HG03095 (cell line): Measurements from ENCODE around the gene DIP2C.
A peak's percentile ranks its signal among the peaks of the same experiment; 100 is the strongest.
"Not testable (repeated sequence)": the region's sequence is repeated elsewhere in the genome, so short reads cannot be mapped to it uniquely, and the experiment has no call there.

Experiments used
- ATAC-seq: cut with Tn5 transposase; IDR thresholded peaks from one replicate; pipeline ENCODE4 v1.9.1; 2021; ENCODE audit warnings: moderate library complexity; ENCODE audit not compliant: unreplicated experiment

The DIP2C gene

DNA sequence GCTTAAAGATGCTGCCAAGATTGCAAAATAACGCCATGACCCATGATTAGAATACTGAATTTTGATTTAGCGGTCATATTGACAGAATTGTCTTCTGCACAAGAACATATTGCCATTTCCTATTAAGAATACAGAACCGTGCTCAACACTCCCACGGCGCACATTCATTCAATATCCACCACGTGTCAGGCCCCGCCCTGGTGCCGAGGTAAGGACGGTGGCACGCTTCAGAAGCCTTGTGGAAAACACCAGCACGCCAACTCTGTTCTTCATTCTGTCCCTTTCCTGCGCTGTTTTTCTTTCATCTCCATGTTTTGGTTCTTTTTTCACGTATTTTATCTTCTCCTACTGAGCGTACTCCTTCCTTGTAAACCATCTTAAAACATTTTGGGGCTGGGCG is 364.9 kb downstream of the DIP2C start:
- ATAC-seq = no peak

DNA sequence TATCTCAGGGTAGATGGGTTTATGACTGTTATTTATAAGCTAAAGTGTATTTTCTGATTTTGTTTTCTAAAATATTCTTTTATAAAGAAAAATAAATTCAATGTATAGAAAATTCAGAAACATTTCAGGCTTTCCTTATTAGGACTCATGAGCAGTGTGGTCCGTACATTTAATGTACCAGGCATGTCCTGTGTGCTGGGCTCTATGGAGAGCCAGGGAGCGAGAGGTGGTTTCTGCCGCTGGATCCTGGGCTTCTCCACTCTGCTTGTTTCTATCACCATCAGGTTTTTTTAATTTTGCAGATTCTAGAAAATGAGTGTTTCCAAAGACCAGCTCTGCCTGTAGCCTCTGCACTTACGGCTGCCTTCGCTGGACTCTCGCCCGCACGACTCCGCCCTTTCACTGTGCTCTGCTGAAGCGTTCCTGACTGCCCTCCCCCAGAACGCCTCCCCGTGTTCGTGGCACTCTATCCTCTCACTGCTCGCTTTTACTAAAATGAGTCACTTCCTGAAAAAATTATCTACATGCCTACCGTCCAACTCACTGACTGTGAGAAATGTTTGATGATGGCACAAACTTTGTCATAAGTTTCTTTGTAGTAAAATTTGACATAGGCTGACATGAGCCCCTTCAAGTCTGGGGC is 365.7 kb downstream of the DIP2C start:
- peak; percentile 91 for ATAC-seq

DNA sequence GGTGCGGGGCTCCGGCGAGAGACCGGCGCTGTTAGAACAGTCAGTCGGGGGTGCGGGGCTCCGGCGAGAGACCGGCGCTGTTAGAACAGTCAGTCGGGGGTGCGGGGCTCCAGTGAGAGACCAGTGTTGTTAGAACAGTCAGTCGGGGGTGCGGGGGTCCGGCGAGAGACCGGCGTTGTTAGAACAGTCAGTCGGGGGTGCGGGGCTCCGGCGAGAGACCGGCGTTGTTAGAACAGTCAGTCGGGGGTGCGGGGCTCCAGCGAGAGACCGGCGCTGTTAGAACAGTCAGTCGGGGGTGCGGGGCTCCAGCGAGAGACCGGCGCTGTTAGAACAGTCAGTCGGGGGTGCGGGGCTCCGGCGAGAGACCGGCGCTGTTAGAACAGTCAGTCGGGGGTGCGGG is 366.4 kb downstream of the DIP2C start:
- not testable (repeated sequence) for ATAC-seq

DNA sequence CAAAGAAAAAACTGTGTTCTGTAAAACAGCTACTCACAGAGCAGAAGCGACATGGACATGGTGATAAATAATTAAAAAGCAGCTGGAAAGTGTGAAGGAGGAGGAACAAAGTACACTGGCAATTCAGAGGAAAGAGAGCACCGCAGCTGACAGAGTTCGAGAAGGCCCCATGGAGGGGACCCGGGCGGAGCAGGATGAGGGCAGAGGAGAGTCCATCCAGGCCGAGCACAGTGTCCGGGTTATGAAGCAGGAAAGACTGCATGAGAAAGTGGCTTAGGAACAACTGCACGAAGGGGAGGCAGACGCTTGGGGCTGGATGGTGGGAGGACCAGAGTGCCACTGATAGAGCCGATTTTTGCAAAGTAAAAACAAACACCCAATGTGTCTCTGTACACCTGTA is 368.7 kb downstream of the DIP2C start:
- ATAC-seq = no peak

DNA sequence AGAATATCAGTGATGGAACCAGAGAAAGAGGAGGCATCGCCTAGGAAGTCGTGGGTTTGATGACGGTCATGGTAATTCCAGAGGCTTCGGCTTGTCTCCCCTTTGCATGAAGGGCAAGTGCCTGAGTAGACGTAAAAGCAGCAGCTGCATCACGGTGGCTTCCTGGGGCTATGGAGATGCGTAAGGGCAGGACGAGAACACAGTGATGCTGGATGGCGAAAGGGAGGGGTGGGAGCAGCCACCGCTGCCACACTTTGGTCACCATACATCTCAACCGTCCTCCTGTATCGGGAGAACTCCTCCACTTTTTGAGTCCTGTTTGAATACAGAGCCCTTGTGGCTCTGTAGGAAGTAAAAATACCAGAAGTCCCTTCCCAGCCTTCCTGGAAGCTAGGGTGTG is 371.5 kb downstream of the DIP2C start:
- ATAC-seq = no peak

DNA sequence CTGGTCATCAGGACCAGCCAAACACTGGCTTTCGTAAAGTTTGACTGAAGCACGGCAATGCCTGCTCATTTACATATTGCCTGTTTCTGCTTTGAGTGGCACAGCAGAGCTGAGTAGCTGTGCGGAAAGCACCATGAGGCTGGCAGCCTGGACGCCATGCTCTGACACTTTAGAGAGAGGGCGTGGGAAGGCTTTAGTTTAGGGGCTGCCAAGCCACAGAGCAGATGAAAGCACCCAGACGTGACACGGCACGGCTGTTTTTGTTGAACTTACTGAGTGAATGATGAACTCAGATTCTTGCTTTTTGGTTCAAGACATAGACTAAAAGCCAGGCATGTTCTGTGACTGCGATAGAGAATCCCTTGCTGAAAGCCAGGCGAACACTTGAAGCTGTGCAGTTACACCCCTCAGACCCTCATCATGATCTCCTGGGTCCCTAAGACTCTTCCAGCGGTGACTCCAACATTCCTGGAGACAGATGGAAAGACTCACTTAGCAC is 372.1 kb downstream of the DIP2C start:
- ATAC-seq = peak; percentile 91

DNA sequence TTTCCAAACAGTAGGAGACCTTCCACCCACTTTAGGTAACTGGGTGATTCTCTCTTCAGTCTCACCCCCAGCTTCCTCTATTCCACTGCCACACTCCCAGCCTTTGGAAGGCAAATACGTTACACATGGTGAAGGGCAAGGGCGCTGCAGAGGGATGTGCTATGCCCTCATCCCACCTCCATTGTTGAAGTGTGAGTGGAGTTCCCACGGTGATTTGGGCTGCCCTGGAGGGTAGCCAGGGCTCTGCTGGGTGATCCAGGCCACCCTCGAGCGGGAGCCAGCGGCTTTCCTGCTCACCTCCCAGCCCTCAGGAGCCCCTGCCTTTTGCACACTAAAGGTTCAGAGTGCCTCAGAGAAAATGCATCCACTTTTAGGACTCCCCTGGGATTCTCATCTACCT is 373.1 kb downstream of the DIP2C start:
- ATAC-seq = no peak

DNA sequence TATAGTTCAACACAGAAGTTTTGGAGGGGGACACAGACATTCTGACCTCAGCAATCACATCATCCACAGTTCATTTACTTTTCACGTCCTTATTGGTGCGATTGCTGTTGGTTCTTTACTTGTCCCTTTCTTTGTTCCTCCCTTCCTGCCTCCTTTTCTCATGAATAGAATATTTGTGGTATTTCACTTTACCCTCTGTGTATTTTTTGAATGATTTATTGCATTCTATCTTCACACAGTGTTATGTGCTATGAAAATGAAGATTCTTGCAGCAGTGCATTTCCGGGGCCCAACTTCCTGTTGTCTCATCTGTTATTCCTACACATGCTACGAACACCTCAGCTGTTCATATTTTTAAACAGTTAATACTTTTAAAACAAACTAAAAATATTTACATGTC is 374.6 kb downstream of the DIP2C start:
- ATAC-seq = no peak

DNA sequence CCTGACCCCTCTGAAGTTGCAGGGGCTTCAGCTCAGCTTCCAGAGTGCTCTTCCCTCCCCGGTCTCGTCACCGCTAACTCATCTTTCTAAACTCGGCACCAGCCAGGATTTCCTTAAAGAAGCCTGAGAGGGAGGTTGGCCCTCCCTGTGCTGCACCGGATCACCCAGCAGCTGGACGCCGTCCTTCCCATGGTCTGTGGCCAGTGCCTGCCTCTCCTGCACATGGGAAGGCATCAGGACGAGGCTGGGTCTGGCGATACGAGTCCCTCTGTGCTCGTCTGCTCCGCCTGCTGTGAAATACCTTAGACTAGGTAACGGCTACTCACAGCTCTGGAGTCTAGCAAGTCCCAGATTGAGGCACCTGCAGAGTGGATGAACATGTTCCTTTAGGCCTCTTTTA is 375.1 kb downstream of the DIP2C start:
- ATAC-seq = no peak

DNA sequence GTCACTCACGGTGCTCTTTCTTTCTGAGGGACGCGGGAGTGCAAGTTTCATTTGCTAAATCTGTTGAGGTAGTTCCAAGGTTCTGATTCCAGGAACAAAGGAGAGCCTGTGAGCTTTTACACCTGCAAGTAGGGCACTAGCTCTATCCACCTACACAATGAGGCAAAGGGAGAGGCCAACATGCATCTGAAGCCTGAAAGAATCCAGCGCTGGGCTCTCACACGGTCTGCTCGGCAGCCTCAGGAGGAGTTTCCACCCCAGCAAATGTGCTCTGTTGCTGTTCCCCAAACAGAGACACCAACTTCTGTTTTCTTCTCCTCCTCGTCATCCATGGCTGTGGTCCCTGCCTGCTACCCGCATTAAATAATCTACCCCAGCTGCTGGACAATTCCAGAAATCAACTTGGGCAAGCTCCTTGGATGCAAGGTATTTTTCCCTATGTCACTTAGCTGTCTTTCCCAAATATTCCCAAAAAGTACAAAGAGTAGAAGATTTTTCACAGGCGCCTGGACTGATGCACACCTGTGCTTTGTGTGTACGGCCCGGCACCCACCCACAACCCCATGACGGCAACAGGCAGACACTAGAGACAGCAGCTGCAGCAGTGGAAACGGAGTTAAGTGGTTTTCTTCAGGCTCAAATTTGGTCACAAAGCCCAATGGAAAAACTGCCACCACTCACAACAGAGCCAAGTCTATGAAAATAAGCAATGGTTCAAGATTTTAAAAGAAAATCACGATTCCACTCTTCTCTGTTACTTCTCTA is 377.4 kb downstream of the DIP2C start:
- no peak for ATAC-seq

DNA sequence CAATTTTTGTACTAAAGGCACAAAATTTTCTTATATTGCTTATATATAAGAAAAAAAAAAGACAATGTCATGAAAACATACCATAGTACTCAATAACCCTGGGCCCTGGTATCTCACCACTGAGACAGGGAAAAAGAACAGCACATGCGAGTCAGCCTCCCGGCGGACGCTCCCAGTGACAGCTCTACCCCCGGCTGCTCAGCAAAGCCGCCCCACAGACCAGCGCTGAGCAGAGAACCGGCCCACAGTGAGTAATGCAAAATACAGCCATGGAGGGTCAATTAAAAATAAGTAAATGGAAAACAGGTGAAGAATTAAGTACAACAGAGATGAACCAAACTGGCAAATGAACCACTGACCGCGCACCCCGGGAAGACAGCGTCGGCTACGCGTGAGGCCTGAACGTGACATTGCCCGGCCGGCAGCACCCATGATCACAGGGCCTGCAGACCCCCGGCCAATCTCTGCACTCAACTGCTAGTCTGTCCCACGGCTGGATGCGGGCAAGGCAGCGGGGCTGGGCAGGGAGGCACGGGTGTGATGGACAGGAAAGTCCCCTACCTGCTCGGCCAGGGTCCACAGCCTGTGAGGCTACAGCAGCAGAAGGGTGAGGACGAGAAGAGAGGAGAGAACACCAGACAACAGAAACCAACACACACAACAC is 378.4 kb downstream of the DIP2C start:
- no peak for ATAC-seq

DNA sequence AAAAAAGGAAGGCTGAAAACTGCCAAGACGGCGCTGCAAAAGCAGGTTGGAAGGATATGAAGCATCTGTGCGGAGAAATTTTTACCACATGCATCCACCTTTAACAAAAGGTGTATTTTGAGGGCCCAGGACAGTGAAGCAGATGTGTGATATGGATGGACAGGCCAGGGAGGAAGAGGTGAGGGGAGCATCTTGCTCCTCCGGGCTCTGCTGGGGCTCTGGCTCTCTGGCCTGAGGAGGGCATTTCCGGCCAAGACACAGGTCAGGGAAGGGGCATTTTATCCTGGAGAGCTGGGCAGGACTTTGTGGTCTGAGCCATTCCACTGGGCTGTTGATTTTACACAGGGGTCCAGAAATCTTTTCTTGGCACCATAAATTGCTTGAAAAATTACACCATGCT is 379.1 kb downstream of the DIP2C start:
- no peak for ATAC-seq

DNA sequence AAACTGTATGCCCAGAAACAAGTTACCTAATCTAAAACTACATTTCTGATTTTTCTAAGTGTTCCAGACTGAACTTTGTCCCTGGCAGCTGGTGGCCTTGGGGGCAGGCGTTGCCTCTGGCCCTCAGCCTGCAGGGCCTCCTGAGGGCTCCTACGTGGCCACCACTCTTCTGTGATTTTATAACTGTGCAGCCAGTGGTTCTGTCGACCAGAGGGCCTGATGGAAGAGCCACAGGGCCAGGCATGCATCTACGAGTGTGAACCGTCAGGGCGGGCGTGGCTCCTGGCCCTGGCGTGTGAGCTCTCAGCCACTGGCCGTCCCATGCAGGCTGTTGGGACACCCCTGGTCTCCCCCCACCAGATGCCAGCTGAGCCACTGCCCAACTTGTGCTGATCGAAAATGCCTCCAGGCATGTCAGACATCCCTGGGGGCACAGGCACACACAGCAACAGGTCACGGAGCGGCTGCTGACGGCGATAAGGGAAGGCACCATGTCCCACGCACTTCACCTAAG is 380.8 kb downstream of the DIP2C start:
- no peak for ATAC-seq

DNA sequence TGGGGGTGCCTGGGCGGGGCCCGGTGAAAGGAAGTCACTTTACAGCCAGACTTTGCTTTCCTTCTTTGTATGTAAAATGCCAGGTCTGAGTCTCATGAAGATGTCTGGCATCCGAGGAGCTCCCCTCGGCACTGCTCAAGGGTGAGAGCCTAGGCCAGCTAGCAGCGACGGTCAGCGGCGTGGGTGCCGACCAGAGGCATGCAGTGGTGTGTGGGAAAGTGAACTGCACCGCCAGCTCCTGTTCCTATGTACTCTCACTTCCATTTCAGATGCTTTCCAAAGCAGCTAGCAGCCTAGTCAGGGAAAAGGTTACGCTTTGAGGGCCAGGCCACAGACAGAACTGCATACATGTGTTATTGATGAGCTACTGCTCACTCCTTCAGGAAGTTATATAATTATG is 381.4 kb downstream of the DIP2C start:
- no peak for ATAC-seq

DNA sequence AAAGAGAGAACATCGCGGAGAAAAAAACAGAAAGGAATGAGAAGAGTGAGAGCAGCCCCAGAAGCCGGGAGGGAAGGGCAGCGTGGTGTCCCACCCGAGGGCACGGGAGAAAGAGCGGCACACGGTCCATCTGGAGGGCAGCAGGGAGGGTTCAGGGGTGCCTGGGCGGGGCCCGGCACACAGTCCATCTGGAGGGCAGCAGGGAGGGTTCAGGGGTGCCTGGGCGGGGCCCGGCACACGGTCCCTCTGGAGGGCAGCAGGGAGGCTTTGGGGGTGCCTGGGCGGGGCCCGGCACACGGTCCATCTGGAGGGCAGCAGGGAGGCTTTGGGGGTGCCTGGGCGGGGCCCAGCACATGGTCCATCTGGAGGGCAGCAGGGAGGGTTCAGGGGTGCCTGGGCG is 381.8 kb downstream of the DIP2C start:
- no peak for ATAC-seq

DNA sequence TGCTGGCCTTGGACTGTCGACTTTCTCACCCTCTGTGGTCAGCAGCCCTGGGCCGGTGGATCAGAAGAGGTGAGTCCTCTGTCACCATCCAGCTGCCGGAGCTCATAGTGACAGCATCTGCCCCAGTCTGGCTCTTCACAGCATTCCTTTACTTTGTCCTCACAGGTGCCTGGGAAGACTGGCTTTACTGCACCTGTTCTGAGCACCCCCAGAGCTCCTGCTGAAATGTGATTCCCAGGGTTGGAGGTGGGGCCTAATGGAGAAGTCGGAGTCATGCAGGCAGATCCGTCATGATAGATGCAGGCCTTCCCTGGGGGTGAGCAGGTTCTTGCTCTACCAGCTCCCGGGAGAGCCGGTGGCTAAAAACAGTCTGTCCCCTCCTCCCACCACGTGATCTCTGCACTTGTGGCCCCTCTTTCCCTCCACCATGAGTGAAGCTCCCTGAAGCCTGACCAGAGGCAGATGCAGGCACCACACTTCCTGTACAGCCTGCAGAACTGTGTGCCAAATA is 382.7 kb downstream of the DIP2C start:
- no peak for ATAC-seq

DNA sequence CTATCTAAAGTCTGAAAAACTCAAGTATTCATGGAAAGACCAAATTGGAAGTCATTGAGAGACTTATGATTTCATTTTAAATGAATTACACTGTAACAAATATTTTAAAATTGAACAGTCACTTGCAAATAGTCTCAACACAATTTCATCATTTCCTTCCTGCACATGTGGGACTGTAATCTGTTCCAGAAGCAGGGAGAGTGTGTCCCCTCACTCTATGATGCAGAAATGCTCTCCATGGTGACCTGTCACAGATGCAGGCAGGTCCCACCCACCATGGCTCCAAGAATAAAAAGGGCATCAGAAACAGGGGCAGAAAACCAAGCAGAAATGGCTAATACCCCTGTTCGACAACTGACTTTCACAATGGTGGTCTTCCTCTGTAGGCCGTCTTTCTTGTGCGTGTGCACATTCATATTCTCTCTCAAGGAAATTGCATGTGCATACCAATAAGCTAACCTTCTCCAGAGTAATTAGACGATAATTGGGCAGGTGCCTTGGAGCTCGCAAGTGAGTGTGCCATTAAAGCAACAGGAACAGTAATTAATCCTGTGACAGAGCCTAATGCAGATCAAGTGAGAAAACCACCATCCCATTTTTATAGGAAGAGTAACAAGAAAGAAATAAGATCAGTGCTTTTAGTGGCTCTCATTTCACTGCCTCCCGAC is 383.3 kb downstream of the DIP2C start:
- no peak for ATAC-seq

DNA sequence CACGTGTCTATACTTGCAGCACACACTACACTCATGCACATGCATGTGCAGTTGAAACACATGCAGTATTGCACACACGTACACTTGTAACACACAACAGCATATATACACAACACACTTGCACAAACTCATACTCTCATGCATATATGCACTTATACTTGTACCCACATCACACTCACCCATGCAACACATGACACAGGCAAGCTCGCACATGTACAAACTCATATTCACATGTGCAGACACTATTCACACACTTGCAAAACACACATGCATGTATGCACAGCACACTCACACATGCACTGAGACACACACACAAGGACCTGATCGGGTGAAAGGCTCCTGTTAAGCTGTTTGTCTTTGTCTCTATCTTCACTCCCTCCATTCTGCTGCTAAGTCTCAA is 384.4 kb downstream of the DIP2C start:
- ATAC-seq = no peak

DNA sequence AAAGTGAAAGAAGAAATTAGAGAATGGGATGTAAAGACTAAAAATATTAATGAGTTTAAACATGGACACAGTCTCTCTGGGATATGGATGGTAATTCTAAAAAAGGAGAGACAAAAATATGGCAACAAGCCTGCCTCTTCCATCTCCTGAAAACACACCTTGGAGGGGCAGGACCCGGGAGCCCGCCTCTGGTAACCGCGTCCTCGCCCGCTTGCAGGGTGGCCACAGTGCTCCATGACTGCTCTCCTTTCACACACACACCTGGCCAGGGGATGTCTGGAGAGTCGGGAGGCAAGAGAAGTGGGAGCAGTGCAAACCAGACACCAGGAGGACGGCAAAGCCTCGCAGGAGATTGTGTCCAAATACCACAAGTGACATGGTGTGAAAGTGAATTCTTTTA is 387.9 kb downstream of the DIP2C start:
- ATAC-seq = no peak

DNA sequence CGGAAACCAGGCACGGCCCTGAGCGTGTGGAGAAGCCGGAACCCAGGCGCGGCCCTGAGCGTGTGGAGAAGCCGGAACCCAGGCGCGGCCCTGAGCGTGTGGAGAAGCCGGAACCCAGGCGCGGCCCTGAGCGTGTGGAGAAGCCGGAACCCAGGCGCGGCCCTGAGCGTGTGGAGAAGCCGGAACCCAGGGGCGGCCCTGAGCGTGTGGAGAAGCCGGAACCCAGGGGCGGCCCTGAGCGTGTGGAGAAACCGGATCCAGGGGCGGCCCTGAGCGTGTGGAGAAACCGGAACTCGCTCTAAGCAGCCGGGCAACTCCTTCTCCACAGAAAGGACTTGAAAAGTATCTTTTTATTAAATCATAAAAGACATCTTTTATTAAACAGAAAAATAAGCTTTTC is 388.9 kb downstream of the DIP2C start:
- ATAC-seq = not testable (repeated sequence)

DNA sequence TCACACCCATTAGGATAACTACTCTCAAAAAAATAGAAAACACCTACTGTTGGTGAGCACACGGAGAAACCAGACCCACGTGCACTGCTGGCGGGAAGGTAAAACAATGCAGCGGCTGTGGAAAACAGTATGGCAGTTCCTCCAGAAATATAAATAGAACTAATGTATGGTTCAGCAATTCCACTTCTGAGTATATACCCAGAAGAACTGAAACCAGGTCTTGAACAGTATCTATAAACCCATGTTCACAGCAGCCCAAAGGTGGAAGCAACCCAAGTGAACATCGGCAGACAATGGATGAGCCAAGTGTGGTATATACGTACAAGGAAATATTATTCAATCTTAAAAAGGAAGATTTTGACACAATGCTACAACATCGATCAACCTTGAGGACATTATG is 389.5 kb downstream of the DIP2C start:
- ATAC-seq = peak; percentile 59
